Prostate gland (tissue), 2 donors: ENCODE measurements around the gene CPED1. TPM values are rescaled to one million over a fixed set of nuclear protein-coding genes. Genes with fewer than 3 reads are reported as not detected.

Experiments used
- DNase-seq: peaks from one replicate; pipeline ENCODE4 v3.0.0-alpha.2; 2019; ENCODE audit warnings: low spot score
- H3K27ac ChIP-seq, 2 donors: fragments of 200-600 bp; sonication (generic); 2 replicates each; pipeline ENCODE4 v1.5.1; 2017 to 2019
- H3K27me3 ChIP-seq: fragments of 200-600 bp; sonication (generic); replicated peaks from 2 replicates; pipeline ENCODE4 v1.5.1; 2019; ENCODE audit not compliant: insufficient read depth
- H3K36me3 ChIP-seq, 2 donors: fragments of 200-600 bp; sonication (generic); 1 replicate in 1 of 2; 2 replicates in 1 of 2; pipeline versions ENCODE4 v1.5.1 to v1.8.1; 2017 to 2019
- H3K4me1 ChIP-seq: fragments of 200-600 bp; sonication (generic); replicated peaks from 2 replicates; pipeline ENCODE4 v1.5.1; 2019
- H3K4me3 ChIP-seq, 2 donors: fragments of 200-600 bp; sonication (generic); 2 replicates each; pipeline ENCODE4 v1.5.1; 2017 to 2019
- H3K9me3 ChIP-seq: fragments of 200-600 bp; sonication (generic); 2 replicates; pipeline ENCODE4 v1.5.1; 2017
- CTCF ChIP-seq, 4 experiments: fragments of 200-600 bp in 2 of 4; fragments of 450-650 bp in 2 of 4; sonication (generic) in 2 of 4; IDR thresholded peaks; 1 replicate in 3 of 4; 2 replicates in 1 of 4; pipeline ENCODE4 v1.5.1; 2016 to 2019; ENCODE audit warnings: antibody characterized with exemption in 4 of 4, mild to moderate bottlenecking in 2 of 4, moderate library complexity in 2 of 4
- POLR2A ChIP-seq: fragments of 450-650 bp; IDR thresholded peaks from one replicate; pipeline ENCODE4 v1.6.1; 2016; ENCODE audit warnings: antibody characterized with exemption, mild to moderate bottlenecking
- POLR2AphosphoS5 ChIP-seq: sonication (generic); formaldehyde crosslinking; IDR thresholded peaks from one replicate; pipeline ENCODE4 v1.6.1; 2017; ENCODE audit warnings: antibody characterized with exemption
- WGBS: methylation state at CpG from one replicate; pipeline ENCODE4 v1.1.5; 2018; 5-methylcytosine and 5-hydroxymethylcytosine counted together
- intact Hi-C: fragments of 100-400 bp; cut with DNase I; formaldehyde crosslinking; loops from one replicate; pipeline ENCODE4 v1.14.2; 2022
- total RNA-seq, 2 donors: library from RNA; depleted of rRNA; stranded (reverse); fragments of >200 nt; gene quantifications; one replicate each; pipeline ENCODE4 v1.1.0, GENCODE V29; 2016

The CPED1 gene
- total RNA-seq, 2 donors from 2014 or later, result 10.7 to 23.3 TPM

- H3K4me3 ChIP-seq, result no peak overlapping the region
- 85% methylated on average over 3 of the region's 3 CpGs for WGBS
- no peaks in the 10 kb centered on the region for H3K9me3 ChIP-seq
- DNase-seq, result no peak
- intact Hi-C loops, result no loop called here
- H3K27me3 ChIP-seq, result peaks cover 3% of the 10 kb centered on the region
- no peak overlapping the region for H3K27ac ChIP-seq
- H3K4me1 ChIP-seq, result no peaks in the 10 kb centered on the region
- TF ChIP-seq CTCF (IDR thresholded peaks at IDR 0.05), result no peak
- no peak for TF ChIP-seq POLR2A
- TF ChIP-seq POLR2AphosphoS5, result no peak
- no peaks in the 10 kb centered on the region for H3K36me3 ChIP-seq
These were observed 281.3 kb downstream of the CPED1 start for GRCh38 chr7:121269798-121270197.

DNA sequence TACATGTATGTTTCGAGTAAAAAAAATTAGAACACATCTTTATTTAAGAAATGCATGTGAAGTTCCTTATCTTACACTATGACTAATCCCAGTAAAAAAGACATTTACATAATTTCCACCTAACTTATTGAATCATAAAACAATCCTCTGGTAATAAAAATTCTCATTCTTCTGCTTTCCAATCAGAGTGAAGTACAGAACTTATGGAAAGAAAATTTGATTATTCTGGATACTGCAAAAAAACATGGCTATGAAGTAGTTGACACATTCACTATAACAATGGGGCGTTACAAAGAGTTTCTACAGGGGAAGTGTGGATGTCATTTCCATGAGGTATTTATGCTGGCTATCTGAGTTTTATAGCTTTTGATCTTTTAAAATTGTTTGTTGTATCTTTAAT lies 282.6 kb downstream of the CPED1 start:
- H3K4me3 ChIP-seq, result no peak overlapping the region
- 87% methylated on average over 2 of the region's 2 CpGs for WGBS
- H3K9me3 ChIP-seq, result no peaks in the 10 kb centered on the region
- no peaks in the 10 kb centered on the region for H3K36me3 ChIP-seq
- no peak for TF ChIP-seq CTCF (IDR thresholded peaks at IDR 0.05)
- TF ChIP-seq POLR2AphosphoS5, result no peak
- no peak for TF ChIP-seq POLR2A
- H3K4me1 ChIP-seq, result no peaks in the 10 kb centered on the region
- DNase-seq, result no peak
- H3K27ac ChIP-seq, result no peak overlapping the region
- peaks cover 3% of the 10 kb centered on the region for H3K27me3 ChIP-seq
- intact Hi-C loops, result no loop called here

DNA sequence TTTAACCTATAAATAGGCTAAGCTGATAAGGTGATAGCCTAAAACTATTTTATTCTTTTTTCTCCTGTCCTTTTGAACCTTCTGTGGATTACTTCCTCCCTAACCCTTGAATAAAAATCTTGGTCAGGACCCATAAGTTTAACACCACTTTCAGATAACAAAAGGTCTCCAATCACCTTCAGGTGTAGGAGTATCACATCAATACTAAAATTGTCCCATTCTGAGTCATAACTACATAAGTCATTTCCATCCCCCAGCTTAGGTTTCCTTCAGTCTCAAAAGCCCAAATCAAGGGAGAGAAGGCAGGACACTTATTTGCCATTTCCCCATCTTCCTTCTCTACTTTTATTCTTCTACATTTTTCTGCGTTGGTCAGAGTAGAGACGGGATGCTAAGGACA lies 283.4 kb downstream of the CPED1 start:
- 90% methylated on average over 2 of the region's 2 CpGs for WGBS

GRCh38 chr7:121272676-121273075 lies 284.2 kb downstream of the CPED1 start:
- no peak overlapping the region for H3K27ac ChIP-seq
- no peak for DNase-seq
- intact Hi-C loops, result no loop called here
- no peaks in the 10 kb centered on the region for H3K36me3 ChIP-seq
- no peaks in the 10 kb centered on the region for H3K4me1 ChIP-seq
- H3K9me3 ChIP-seq, result no peaks in the 10 kb centered on the region
- TF ChIP-seq POLR2AphosphoS5 (no peak), POLR2A (no peak), CTCF (IDR thresholded peaks at IDR 0.05) (no peak)
- H3K4me3 ChIP-seq, result no peak overlapping the region
- 100% methylated on average over 1 of the region's 1 CpG for WGBS
- peaks cover 3% of the 10 kb centered on the region for H3K27me3 ChIP-seq

More for the DNA sequence above, 283.4 kb downstream of the CPED1 start:
- TF ChIP-seq POLR2AphosphoS5, result no peak
- TF ChIP-seq POLR2A, result no peak
- TF ChIP-seq CTCF (IDR thresholded peaks at IDR 0.05), result no peak
- Histone ChIP-seq H3K4me3 (no peak overlapping the region), H3K27me3 (peaks cover 3% of the 10 kb centered on the region), H3K36me3 (no peaks in the 10 kb centered on the region), H3K9me3 (no peaks in the 10 kb centered on the region), H3K4me1 (no peaks in the 10 kb centered on the region), H3K27ac (no peak overlapping the region)
- intact Hi-C loops, result no loop called here
- no peak for DNase-seq

DNA sequence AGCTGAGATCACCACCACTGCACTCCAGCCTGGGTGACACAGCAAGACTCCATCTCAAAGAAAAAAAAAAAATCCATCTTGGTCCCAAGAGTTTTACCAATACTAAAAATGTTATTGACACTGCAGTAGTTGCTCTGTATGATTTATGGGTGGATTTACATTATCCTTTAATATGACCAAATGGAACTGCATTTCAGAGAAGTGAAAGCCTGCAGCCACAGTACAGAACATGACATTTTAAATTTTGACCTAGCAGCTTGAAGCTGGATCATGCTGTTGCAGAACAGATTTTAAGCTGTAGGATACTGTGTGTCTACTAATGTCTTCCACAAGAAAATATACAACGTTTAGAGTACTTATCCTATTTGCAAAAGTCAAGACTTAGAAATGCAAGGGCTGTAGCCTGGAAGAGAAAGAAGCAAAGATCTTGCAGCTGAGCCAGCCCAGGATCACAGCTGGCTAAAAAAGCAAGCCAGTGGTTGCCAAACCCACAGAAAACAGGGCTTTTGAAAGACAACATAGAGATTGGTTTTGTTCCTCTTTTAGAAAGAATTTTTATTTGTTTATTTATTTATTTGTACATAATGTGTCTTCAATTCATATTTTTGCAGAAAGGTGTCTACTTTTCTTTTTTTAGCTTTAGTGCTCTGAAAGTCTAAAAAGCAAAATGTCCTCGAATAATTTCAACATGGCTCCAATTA lies 285.1 kb downstream of the CPED1 start:
- Histone ChIP-seq H3K4me1 (no peaks in the 10 kb centered on the region), H3K27me3 (peaks cover 3% of the 10 kb centered on the region), H3K36me3 (no peaks in the 10 kb centered on the region), H3K9me3 (no peaks in the 10 kb centered on the region), H3K4me3 (no peak overlapping the region), H3K27ac (no peak overlapping the region)
- TF ChIP-seq POLR2A (no peak), POLR2AphosphoS5 (no peak), CTCF (IDR thresholded peaks at IDR 0.05) (no peak)
- 50% methylated on average over 2 of the region's 2 CpGs for WGBS
- DNase-seq, result no peak
- intact Hi-C loops, result no loop called here
